T-cell (primary cell): ENCODE results near the gene ETV4. TPM values are rescaled to one million over a fixed set of nuclear protein-coding genes. Genes with fewer than 3 reads are reported as not detected.
"Not testable (repeated sequence)": the region's sequence is repeated elsewhere in the genome, so short reads cannot be mapped to it uniquely, and the experiment has no call there.

Experiments used
- ATAC-seq, 4 experiments: fragments of 200-7000 bp in 3 of 4; fragments of 150-1000 bp in 1 of 4; cut with Tn5 transposase; replicated peaks in 1 of 4; 1 replicate in 3 of 4; 2 replicates in 1 of 4; pipeline ENCODE4 v1.10.0; 2021; ENCODE audit warnings: moderate library complexity in 3 of 4, mild to moderate bottlenecking in 2 of 4, moderate number of reproducible peaks in 1 of 4
- CTCF ChIA-PET, 2 donors: fragments of 300-600 bp; sonication (Branson Sonifier 250); formaldehyde crosslinking; loops; one replicate each; lab custom pipeline; 2022; ENCODE audit warnings: antibody characterized with exemption in 2 of 2; lab: Charles Lee
- POLR2A ChIA-PET, 2 donors: fragments of 300-600 bp; sonication (Branson Sonifier 250); formaldehyde crosslinking; loops; one replicate each; lab custom pipeline; 2022; ENCODE audit warnings: antibody characterized with exemption in 2 of 2; lab: Charles Lee
- DNase-seq, 35 experiments: peaks; one replicate each; pipeline versions ENCODE4 v3.0.0 to v3.0.0-alpha.2; 2013 to 2023
- H3K27ac ChIP-seq: one replicate; pipeline ENCODE4 v1.5.1; 2013; ENCODE audit warnings: low read length
- H3K27me3 ChIP-seq, 2 experiments: replicated peaks in 1 of 2; 1 replicate in 1 of 2; 2 replicates in 1 of 2; pipeline versions ENCODE4 v1.6.1 to v1.7.0; 2013; ENCODE audit warnings: low read length in 1 of 2, mixed read lengths in 1 of 2; ENCODE audit not compliant: control insufficient read depth in 2 of 2, insufficient read depth in 2 of 2; ENCODE audit errors: extremely low read depth in 1 of 2
- H3K36me3 ChIP-seq, 2 donors: 1 replicate in 1 of 2; 2 replicates in 1 of 2; pipeline versions ENCODE4 v1.6.1 to v1.7.0; 2013; ENCODE audit warnings: low read length in 1 of 2; ENCODE audit not compliant: control insufficient read depth in 2 of 2, insufficient read depth in 1 of 2; ENCODE audit errors: extremely low read depth in 1 of 2
- H3K4me1 ChIP-seq, 2 experiments: 1 replicate in 1 of 2; 2 replicates in 1 of 2; pipeline versions ENCODE4 v1.6.1 to v1.7.0; 2013; ENCODE audit warnings: low read length in 2 of 2, mixed read lengths in 1 of 2; ENCODE audit not compliant: insufficient read depth in 2 of 2, control insufficient read depth in 1 of 2; ENCODE audit errors: extremely low read depth in 1 of 2
- H3K4me3 ChIP-seq, 2 donors: 1 replicate in 1 of 2; 2 replicates in 1 of 2; pipeline versions ENCODE4 v1.5.1 to v1.7.0; 2013; ENCODE audit warnings: mild to moderate bottlenecking in 2 of 2, low read length in 1 of 2, moderate library complexity in 1 of 2; ENCODE audit not compliant: control insufficient read depth in 1 of 2; ENCODE audit errors: extremely low read depth in 1 of 2
- H3K9me3 ChIP-seq: 2 replicates; pipeline ENCODE4 v1.7.0; 2013
- H3K27ac Mint-ChIP-seq, 2 donors: one replicate each; pipeline ENCODE4 v1.8.0; 2020 to 2021; ENCODE audit warnings: mild to moderate bottlenecking in 2 of 2, mixed read lengths in 2 of 2
- H3K27me3 Mint-ChIP-seq, 2 donors: one replicate each; pipeline ENCODE4 v1.8.0; 2021 to 2022; ENCODE audit warnings: mixed read lengths in 2 of 2
- H3K36me3 Mint-ChIP-seq: one replicate; pipeline ENCODE4 v1.8.0; 2021; ENCODE audit warnings: mixed read lengths
- H3K4me1 Mint-ChIP-seq, 3 donors: one replicate each; pipeline ENCODE4 v1.8.0; 2020 to 2022; ENCODE audit warnings: mixed read lengths in 3 of 3, mild to moderate bottlenecking in 1 of 3
- H3K4me3 Mint-ChIP-seq, 3 donors: one replicate each; pipeline ENCODE4 v1.8.0; 2020 to 2022; ENCODE audit warnings: mild to moderate bottlenecking in 3 of 3, mixed read lengths in 3 of 3, moderate library complexity in 3 of 3
- H3K9me3 Mint-ChIP-seq, 3 donors: one replicate each; pipeline ENCODE4 v1.8.0; 2020 to 2022; ENCODE audit warnings: mixed read lengths in 3 of 3
- WGBS: methylation state at CpG from one replicate; pipeline ENCODE4 v1.1.5; 2013; ENCODE audit warnings: missing lambda C conversion rate; ENCODE audit not compliant: insufficient coverage; 5-methylcytosine and 5-hydroxymethylcytosine counted together
- total RNA-seq, 35 experiments: library from RNA in 6 of 35; stranded (reverse) in 6 of 35; fragments of 120-200 nt in 1 of 35; gene quantifications; one replicate each; pipeline versions ENCODE4 v1.2.1 to v1.2.4 and lab custom pipeline; 2013 to 2026

Gene ETV4
- total RNA-seq, 5 donors from 2014 or later (not counting 1 experiment from before 2014, with no cell fraction given) = 0.41 to 0.46 (median 0.44) TPM; not detected in 2

GRCh38 chr17:43511199-43511598, 34.9 kb downstream of the ETV4 start:
- H3K27me3 Mint-ChIP-seq, CTCF ChIA-PET, H3K27me3 ChIP-seq, POLR2A ChIA-PET, H3K4me3 Mint-ChIP-seq, H3K27ac Mint-ChIP-seq, H3K4me1 ChIP-seq, H3K27ac ChIP-seq, H3K4me1 Mint-ChIP-seq, H3K9me3 Mint-ChIP-seq, H3K4me3 ChIP-seq, ATAC-seq, DNase-seq, H3K9me3 ChIP-seq: not testable (repeated sequence)
- peaks cover 42% of the 10 kb centered on the region for H3K36me3 Mint-ChIP-seq
- H3K36me3 ChIP-seq = peaks cover 9 to 65% of the 10 kb centered on the region in 2 donors
- no CpG with 5 or more reads among the region's 3 CpGs for WGBS

GRCh38 chr17:43509440-43509839, 36.7 kb downstream of the ETV4 start:
- H3K27ac ChIP-seq, H3K4me1 ChIP-seq, DNase-seq, H3K27me3 ChIP-seq, ATAC-seq, H3K4me1 Mint-ChIP-seq, H3K9me3 ChIP-seq, H3K27ac Mint-ChIP-seq, H3K4me3 Mint-ChIP-seq, POLR2A ChIA-PET, H3K27me3 Mint-ChIP-seq, H3K4me3 ChIP-seq, H3K9me3 Mint-ChIP-seq: not testable (repeated sequence)
- WGBS = no CpG with 5 or more reads among the region's 7 CpGs
- CTCF ChIA-PET = interaction anchor here in 1 of 2 donors (0.7 kb wide), 1 partner anchor 1560 kb away, joined by 3 read pairs; no protein-coding TSS in a partner anchor
- H3K36me3 Mint-ChIP-seq = peaks cover 50% of the 10 kb centered on the region
- H3K36me3 ChIP-seq = peaks cover 9 to 72% of the 10 kb centered on the region in 2 donors

- H3K36me3 ChIP-seq = peaks cover 4 to 59% of the 10 kb centered on the region in 2 donors
- H3K27me3 ChIP-seq = no peaks in the 10 kb centered on the region
- H3K4me1 ChIP-seq = peaks cover under 1 to 7% of the 10 kb centered on the region in 2 experiments
- Mint-ChIP-seq H3K9me3 (no peaks in the 10 kb centered on the region), H3K4me1 (peaks cover 14 to 19% (median 19%) of the 10 kb centered on the region in 3 donors), H3K4me3 (no peak overlapping the region), H3K27ac (no peak overlapping the region), H3K36me3 (peaks cover 48% of the 10 kb centered on the region), H3K27me3 (no peaks in the 10 kb centered on the region)
- H3K9me3 ChIP-seq = no peaks in the 10 kb centered on the region
- ATAC-seq = no peak
- ChIA-PET CTCF (no interaction called here), POLR2A (no interaction called here)
- no peak for DNase-seq
- no peak overlapping the region for H3K4me3 ChIP-seq
- no peak overlapping the region for H3K27ac ChIP-seq
- WGBS = 100% methylated on average over 2 of the region's 5 CpGs
Observed at GRCh38 chr17:43490621-43491020, 55.5 kb downstream of the ETV4 start.

GRCh38 chr17:43483674-43484551, 62.2 kb downstream of the ETV4 start, which contains the start of gene DHX8:
Gene DHX8, plus strand, starts transcription at chr17:43483975. Its CDS starts 63 bp downstream, at chr17:43484038.
- ATAC-seq (peak; percentile 95 to 99 (median 96)), DNase-seq (peak; percentile 92 to 100 (median 98))
- under 1% methylated on average over 35 of the region's 51 CpGs for WGBS
- no peaks in the 10 kb centered on the region for H3K9me3 Mint-ChIP-seq
- Histone ChIP-seq H3K27me3 (no peaks in the 10 kb centered on the region), H3K27ac (peak within 1 kb of the TSS; percentile 70), H3K36me3 (no peaks in the 10 kb centered on the region), H3K4me3 (peak within 1 kb of the TSS; percentile 85 to 96), H3K9me3 (no peaks in the 10 kb centered on the region), H3K4me1 (peaks cover 15 to 24% of the 10 kb centered on the region in 2 experiments)
- peaks cover 25 to 41% (median 39%) of the 10 kb centered on the region in 3 donors for H3K4me1 Mint-ChIP-seq
- peak within 1 kb of the TSS; percentile 99 for H3K27ac Mint-ChIP-seq
- ChIA-PET CTCF (interaction anchor here in 1 of 2 donors (0.6 to 3.5 kb wide), 29 partner anchors 12 to 1466 kb away, joined by 3 to 48 read pairs (median 4); partner anchors contain the start of genes ARL4D, DNAJC7, IFI35 and RPL27), POLR2A (interaction anchor here (0.7 to 2.5 kb wide), 8 partner anchors 96 to 182 kb away, joined by 3 to 34 read pairs (median 6); no protein-coding TSS in a partner anchor)
- H3K4me3 Mint-ChIP-seq = peak within 1 kb of the TSS; percentile 100
- no peaks in the 10 kb centered on the region for H3K27me3 Mint-ChIP-seq
- H3K36me3 Mint-ChIP-seq = peaks cover 3% of the 10 kb centered on the region

GRCh38 chr17:43482103-43483012, 63.8 kb downstream of the ETV4 start:
- peak overlapping the region in 1 of 2 donors; percentile 6 for H3K27ac Mint-ChIP-seq
- no peak overlapping the region for H3K4me3 ChIP-seq
- no peaks in the 10 kb centered on the region for H3K36me3 ChIP-seq
- peaks cover 15 to 22% of the 10 kb centered on the region in 2 experiments for H3K4me1 ChIP-seq
- POLR2A ChIA-PET = interaction anchor here in 1 of 2 donors (2.5 kb wide), 1 partner anchor 122 kb away, joined by 34 read pairs; no protein-coding TSS in a partner anchor
- no peaks in the 10 kb centered on the region for H3K27me3 Mint-ChIP-seq
- ATAC-seq = no peak
- H3K9me3 Mint-ChIP-seq = no peaks in the 10 kb centered on the region
- CTCF ChIA-PET = interaction anchor here (0.6 to 3.5 kb wide), 5 partner anchors 84 to 533 kb away, joined by 3 to 48 read pairs (median 4); partner anchors contain the start of gene ARL4D (in 1 of the 2)
- no peak overlapping the region for H3K27ac ChIP-seq
- H3K27me3 ChIP-seq = peaks cover 0 to 3% of the 10 kb centered on the region in 2 experiments
- H3K9me3 ChIP-seq = no peaks in the 10 kb centered on the region
- WGBS = 95% methylated on average over 9 of the region's 11 CpGs
- H3K4me3 Mint-ChIP-seq = no peak overlapping the region
- DNase-seq = no peak
- peaks cover 25 to 37% (median 32%) of the 10 kb centered on the region in 3 donors for H3K4me1 Mint-ChIP-seq
- H3K36me3 Mint-ChIP-seq = peaks cover 3% of the 10 kb centered on the region
